Epithelial cell of esophagus (primary cell): Measurements from ENCODE around the gene RTN4IP1.
A peak's percentile ranks its signal among the peaks of the same experiment; 100 is the strongest.

ENCODE experiments used
- DNase-seq: peaks from one replicate; pipeline ENCODE4 v3.0.0; 2010; ENCODE audit warnings: low read depth
- H3K4me3 ChIP-seq: 2 replicates; pipeline ENCODE4 v1.5.1; 2011; ENCODE audit warnings: mild to moderate bottlenecking, low read length, control low read depth
- TF ChIP-seq, protein P1 (sequence below): IDR thresholded peaks from 2 replicates; pipeline ENCODE4 v1.5.1; 2011; ENCODE audit warnings: low read depth, mild to moderate bottlenecking, low read length, control low read depth, inconsistent platforms; ENCODE audit not compliant: insufficient read depth; ENCODE audit errors: missing control alignments

Gene RTN4IP1, protein sequence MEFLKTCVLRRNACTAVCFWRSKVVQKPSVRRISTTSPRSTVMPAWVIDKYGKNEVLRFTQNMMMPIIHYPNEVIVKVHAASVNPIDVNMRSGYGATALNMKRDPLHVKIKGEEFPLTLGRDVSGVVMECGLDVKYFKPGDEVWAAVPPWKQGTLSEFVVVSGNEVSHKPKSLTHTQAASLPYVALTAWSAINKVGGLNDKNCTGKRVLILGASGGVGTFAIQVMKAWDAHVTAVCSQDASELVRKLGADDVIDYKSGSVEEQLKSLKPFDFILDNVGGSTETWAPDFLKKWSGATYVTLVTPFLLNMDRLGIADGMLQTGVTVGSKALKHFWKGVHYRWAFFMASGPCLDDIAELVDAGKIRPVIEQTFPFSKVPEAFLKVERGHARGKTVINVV

DNA sequence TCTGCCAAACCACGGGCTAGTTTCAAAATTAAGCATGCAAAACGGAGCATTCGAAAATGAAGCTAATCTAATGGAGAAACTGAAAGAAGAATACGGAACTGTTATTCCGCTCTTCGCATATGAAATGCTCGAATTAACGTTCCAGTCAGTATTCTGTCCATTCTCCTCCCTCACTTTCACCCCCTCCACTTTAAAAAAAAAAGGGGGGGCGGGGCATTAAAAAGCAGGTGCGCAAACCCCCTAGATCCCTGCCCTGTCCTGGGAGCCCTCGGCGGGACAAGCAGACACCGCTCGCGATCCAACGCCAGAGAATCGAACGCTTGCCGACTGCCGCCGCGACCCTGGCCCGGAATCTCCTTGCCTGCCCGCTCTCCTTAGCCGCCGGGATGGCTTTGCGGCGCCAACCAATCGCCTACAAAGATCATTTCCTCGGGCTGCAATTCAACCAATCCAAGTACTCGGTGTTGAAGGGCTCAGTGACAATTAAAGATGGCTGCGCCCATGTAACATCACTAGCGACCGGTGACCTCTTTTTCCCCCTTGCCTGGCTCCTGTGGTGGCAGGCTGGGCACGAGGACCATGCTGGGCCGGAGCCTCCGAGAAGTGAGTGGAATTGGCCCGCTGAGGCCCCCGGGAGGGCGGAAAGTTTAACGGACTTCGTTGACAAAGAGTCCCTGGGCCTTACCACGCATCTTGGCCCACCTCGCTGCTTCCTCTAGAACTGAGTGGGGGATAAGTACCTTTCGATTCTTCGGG, at the start of gene RTN4IP1, which contains the start of gene QRSL1:
RTN4IP1 (minus strand) TSS at position 396 of the 756 bp plus-strand sequence. CDS start 477 bp downstream, outside the sequence.
QRSL1 (plus strand) TSS at position 476 of the 756 bp plus-strand sequence; CDS start at position 580, 104 bp downstream.
- TF ChIP-seq, protein P1, sequence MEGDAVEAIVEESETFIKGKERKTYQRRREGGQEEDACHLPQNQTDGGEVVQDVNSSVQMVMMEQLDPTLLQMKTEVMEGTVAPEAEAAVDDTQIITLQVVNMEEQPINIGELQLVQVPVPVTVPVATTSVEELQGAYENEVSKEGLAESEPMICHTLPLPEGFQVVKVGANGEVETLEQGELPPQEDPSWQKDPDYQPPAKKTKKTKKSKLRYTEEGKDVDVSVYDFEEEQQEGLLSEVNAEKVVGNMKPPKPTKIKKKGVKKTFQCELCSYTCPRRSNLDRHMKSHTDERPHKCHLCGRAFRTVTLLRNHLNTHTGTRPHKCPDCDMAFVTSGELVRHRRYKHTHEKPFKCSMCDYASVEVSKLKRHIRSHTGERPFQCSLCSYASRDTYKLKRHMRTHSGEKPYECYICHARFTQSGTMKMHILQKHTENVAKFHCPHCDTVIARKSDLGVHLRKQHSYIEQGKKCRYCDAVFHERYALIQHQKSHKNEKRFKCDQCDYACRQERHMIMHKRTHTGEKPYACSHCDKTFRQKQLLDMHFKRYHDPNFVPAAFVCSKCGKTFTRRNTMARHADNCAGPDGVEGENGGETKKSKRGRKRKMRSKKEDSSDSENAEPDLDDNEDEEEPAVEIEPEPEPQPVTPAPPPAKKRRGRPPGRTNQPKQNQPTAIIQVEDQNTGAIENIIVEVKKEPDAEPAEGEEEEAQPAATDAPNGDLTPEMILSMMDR, result no peak
- DNase-seq, result peak; percentile 91
- peak within 1 kb of the TSS; percentile 98 for H3K4me3 ChIP-seq

DNA sequence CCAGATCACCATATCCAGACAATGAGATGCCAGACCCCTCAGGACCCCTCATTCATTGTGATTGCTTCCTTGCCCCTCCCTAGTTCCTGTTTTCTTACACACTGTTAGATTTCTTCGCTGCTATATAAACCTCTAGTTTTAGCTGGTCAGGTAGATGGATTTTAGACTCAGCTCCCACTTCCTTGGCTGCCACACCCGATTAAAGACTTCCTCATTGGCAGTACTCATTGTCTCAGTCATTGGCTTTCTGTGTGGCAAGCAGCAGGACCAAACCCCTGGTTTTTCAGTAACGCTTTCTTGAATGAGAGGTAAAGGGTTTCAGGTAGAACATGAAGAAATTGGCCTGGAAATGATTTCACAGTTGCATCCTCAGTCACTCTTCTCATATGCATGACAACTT, 48.0 kb upstream of the RTN4IP1 start:
- H3K4me3 ChIP-seq, result no peak overlapping the region
- TF ChIP-seq, protein P1, result no peak
- DNase-seq, result peak; percentile 31

DNA sequence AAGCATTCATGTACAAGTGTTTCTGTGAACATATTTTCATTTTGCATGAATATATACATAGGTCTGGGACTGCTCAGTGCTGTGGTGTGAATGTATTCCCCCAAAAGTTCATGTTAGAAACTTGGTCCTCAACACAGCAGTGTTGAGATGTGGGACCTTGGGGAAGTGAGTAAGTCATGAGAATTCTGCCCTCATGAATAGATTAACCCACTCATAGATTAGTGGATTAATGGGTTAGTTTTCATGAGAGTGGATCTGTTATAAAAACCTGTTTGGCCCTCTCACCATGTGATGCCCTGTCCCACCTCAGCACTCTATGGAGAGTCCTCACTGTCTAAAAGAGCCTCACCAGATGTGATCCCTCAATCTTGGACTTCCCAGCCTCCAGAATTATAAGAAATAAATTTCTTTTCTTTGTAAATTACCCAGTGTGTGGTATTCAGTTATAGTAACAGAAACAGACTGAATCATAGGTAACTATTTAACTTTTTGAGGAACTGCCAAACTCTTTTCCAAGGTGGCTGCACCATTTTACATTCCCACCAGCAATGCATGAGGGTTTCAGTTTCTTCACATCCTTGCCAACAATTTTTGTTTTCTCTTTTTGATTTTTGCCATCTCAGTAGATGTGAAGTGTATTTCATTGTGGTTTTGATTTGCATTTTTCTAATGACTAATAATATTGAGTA, 45.4 kb upstream of the RTN4IP1 start:
- TF ChIP-seq, protein P1, result no peak
- no peak for DNase-seq
- H3K4me3 ChIP-seq, result no peak overlapping the region

DNA sequence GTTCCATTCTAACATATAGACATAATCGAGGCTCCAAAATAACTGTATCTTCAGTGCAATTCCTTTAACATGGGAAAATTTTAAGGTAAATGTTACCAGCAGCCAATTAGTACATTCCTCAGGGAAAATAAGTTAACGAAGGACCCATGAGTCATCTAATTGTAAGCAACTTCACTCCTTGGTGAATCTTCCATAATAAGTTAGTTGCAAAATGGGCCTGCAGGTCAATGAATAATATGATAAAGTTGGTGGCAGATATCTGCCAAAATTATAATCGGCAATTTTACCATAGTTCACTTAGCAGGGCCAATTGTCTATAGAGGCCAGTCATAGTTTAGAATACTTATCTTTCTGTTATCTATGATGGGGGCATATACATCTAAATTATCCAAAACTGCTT, 42.4 kb upstream of the RTN4IP1 start:
- no peak for DNase-seq
- TF ChIP-seq, protein P1, result no peak
- no peak overlapping the region for H3K4me3 ChIP-seq

DNA sequence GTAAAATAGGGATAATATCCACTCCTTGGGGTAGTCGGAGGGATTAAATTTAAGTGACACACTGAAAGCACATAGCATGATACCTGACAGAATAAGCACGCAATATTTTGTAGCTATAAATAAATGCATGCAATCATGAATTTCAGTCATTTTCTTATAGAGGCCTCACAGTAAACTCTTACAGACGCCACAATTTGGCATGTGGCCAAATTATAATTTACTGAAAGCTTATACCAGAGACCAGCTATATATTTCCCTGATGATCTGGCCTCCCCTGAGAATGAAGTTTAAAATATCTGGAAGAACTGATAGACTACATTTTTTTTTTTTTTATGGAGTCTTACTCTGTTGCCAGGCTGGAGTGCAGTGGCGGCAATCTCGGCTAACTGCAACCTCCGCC, 40.9 kb upstream of the RTN4IP1 start:
- TF ChIP-seq, protein P1, result no peak
- DNase-seq, result no peak
- H3K4me3 ChIP-seq, result no peak overlapping the region

DNA sequence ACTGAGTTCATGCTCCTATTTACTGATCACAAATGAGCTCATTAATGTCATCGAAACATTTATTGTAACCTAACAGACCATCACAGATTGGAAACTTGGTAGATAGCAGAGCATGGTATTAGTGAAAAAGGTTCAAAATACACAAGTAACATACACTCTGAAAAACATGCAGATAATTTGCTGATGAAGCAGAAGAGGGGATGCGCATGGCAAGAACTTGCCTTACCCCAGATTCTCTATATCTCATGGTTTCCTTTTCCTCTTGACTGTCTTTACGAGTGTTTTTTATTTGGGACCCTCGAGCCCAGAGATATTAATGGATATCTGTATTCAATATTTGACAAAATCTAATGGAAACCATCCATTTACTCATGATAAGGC, 37.7 kb upstream of the RTN4IP1 start:
- TF ChIP-seq, protein P1, result no peak
- no peak for DNase-seq
- H3K4me3 ChIP-seq, result no peak overlapping the region
